Measurements from ENCODE around the gene ANKRD53. TPM values are rescaled to one million over a fixed set of nuclear protein-coding genes. Genes with fewer than 3 reads are reported as not detected.

The ANKRD53 gene
- total and polyA plus RNA-seq, 2 donors (not counting 1 experiment from before 2014, with no cell fraction given): 0.84 TPM

DNA sequence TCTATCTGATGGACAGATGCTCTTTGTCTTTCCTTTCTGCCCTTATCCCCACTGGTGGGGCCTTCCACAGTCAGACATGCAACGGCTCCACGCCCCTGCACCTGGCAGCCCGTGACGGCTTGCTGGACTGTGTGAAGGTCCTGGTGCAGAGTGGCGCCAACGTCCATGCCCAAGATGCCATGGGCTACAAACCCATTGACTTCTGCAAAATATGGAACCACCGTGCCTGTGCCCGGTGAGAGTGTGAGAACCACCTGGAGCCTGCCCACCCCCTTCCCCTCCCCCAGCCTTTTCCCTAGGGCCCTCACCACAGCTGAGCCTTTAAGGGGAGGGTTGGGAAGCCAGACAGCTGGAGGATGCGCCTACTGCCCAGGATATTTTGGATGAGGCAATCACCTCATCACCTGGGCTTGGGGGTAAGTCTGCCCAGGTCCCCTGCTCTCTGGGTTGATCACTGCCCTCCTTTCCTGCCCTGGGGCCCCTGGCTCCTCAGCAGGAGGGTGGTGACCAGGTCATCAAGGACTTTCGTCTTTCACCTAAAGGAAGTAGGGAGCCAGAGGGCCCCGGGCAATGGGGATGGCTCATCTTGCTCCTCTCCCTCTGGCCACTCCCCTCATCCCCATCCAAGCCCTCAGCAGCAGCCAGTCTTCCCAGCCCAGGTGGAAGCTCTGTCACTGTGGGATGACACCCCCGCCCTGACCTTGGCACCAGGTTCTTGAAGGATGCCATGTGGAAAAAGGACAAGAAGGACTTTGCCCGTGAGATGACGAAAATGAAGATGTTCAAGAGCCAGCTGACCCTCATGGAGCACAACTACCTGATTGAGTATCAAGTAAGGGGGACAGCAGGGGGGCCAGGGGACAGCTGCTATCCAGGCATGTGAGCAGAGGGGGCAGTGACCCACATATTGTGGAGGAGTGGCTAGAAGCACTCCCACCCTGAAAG, 3.7 kb downstream of the ANKRD53 start:
- Histone ChIP-seq H4K20me1 (ENCODE audit: control insufficient read depth, insufficient read depth, low read length, poor library complexity, severe bottlenecking) (no peaks in the 10 kb centered on the region), H3K27ac (ENCODE audit: low read length in 2 of 2) (no peak overlapping the region), H3K36me3 (replicated peaks in 1 of 2; ENCODE audit: control extremely low read depth in 1 of 2, control insufficient read depth in 1 of 2, extremely low read depth in 1 of 2, insufficient read depth in 2 of 2, low read length in 1 of 2) (peaks cover 0 to 14% of the 10 kb centered on the region in 2 experiments), H3K4me2 (replicated peaks; ENCODE audit: low read depth, low read length, poor library complexity, severe bottlenecking) (no peak overlapping the region), H3K4me1 (ENCODE audit: control insufficient read depth in 2 of 2, insufficient read depth in 2 of 2, low read length in 2 of 2) (peaks cover 19 to 27% of the 10 kb centered on the region in 2 donors), H3K27me3 (replicated peaks in 1 of 4; ENCODE audit: control extremely low read depth in 1 of 4, control insufficient read depth in 3 of 4, insufficient read depth in 4 of 4, low read length in 3 of 4) (no peaks in the 10 kb centered on the region), H3K4me3 (ENCODE audit: control extremely low read depth in 1 of 5, extremely low read depth in 1 of 5, insufficient read depth in 1 of 5, low read depth in 2 of 5, low read length in 4 of 5) (no peak overlapping the region), H3K9me3 (ENCODE audit: control extremely low read depth in 1 of 3, control insufficient read depth in 2 of 3, insufficient read depth in 1 of 3, low read length in 2 of 3) (no peaks in the 10 kb centered on the region), H3K79me2 (ENCODE audit: control insufficient read depth, insufficient read depth, low read length) (no peaks in the 10 kb centered on the region), H2AFZ (ENCODE audit: insufficient read depth, low read depth, low read length, poor library complexity, severe bottlenecking) (no peak overlapping the region), H3K9ac (ENCODE audit: low read length) (no peak overlapping the region)
- TF ChIP-seq, protein P1, sequence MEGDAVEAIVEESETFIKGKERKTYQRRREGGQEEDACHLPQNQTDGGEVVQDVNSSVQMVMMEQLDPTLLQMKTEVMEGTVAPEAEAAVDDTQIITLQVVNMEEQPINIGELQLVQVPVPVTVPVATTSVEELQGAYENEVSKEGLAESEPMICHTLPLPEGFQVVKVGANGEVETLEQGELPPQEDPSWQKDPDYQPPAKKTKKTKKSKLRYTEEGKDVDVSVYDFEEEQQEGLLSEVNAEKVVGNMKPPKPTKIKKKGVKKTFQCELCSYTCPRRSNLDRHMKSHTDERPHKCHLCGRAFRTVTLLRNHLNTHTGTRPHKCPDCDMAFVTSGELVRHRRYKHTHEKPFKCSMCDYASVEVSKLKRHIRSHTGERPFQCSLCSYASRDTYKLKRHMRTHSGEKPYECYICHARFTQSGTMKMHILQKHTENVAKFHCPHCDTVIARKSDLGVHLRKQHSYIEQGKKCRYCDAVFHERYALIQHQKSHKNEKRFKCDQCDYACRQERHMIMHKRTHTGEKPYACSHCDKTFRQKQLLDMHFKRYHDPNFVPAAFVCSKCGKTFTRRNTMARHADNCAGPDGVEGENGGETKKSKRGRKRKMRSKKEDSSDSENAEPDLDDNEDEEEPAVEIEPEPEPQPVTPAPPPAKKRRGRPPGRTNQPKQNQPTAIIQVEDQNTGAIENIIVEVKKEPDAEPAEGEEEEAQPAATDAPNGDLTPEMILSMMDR (IDR thresholded peaks at IDR 0.05): no peak
- TF ChIP-seq EZH2 (IDR thresholded peaks at IDR 0.05; ENCODE audit: borderline replicate concordance, insufficient read depth, low read depth, low read length, poor library complexity, severe bottlenecking): no peak
- intact Hi-C loops (cut with micrococcal nuclease): no loop called here
- no peak for DNase-seq
- H3K9me3 Mint-ChIP-seq (ENCODE audit: insufficient read depth): no peaks in the 10 kb centered on the region
- H3K4me3 Mint-ChIP-seq: no peak overlapping the region
- ChIA-PET POLR2A (interaction anchor here (0.6 kb wide), 1 partner anchor 36 kb away, joined by 7 read pairs; no protein-coding TSS in a partner anchor), CTCF (interaction anchor here (1.1 to 6.6 kb wide), 3 partner anchors 11 to 19 kb away, joined by 4 to 44 read pairs (median 5); no protein-coding TSS in a partner anchor)
- no peaks in the 10 kb centered on the region for H3K27me3 Mint-ChIP-seq
- H3K4me1 Mint-ChIP-seq: peaks cover 22% of the 10 kb centered on the region
- no peak overlapping the region for H3K27ac Mint-ChIP-seq
- ATAC-seq (ENCODE audit: low read depth): no peak
- WGBS (ENCODE audit: insufficient coverage): 95% methylated on average over 13 of the region's 14 CpGs

DNA sequence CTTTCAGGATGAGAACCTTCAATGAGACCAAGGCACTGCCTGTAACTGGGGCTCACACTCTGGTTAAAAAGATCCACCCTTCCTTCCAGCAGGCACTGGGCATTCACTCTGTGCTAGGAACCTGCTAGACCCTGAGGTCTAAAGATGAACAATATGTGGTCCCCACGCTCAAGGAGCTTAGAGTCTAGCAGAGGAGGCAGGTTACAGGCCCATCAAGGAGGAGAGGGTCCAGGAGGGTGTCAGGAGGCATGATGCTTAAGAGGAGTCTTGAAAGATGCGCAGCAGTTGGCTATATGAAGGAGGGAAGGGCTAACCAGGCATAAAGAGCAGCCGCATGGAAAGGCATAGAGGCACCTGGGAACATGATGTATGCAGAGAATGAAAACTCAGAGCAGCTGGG, 4.5 kb downstream of the ANKRD53 start:
- DNase-seq (no peak), ATAC-seq (ENCODE audit: low read depth) (no peak)
- Histone ChIP-seq H3K36me3 (replicated peaks in 1 of 2; ENCODE audit: control extremely low read depth in 1 of 2, control insufficient read depth in 1 of 2, extremely low read depth in 1 of 2, insufficient read depth in 2 of 2, low read length in 1 of 2) (peaks cover 0 to 20% of the 10 kb centered on the region in 2 experiments), H3K4me1 (ENCODE audit: control insufficient read depth in 2 of 2, insufficient read depth in 2 of 2, low read length in 2 of 2) (peaks cover 14 to 20% of the 10 kb centered on the region in 2 donors), H3K4me2 (replicated peaks; ENCODE audit: low read depth, low read length, poor library complexity, severe bottlenecking) (no peak overlapping the region), H3K9me3 (ENCODE audit: control extremely low read depth in 1 of 3, control insufficient read depth in 2 of 3, insufficient read depth in 1 of 3, low read length in 2 of 3) (no peaks in the 10 kb centered on the region), H3K9ac (ENCODE audit: low read length) (no peak overlapping the region), H3K4me3 (ENCODE audit: control extremely low read depth in 1 of 5, extremely low read depth in 1 of 5, insufficient read depth in 1 of 5, low read depth in 2 of 5, low read length in 4 of 5) (no peak overlapping the region), H3K27me3 (replicated peaks in 1 of 4; ENCODE audit: control extremely low read depth in 1 of 4, control insufficient read depth in 3 of 4, insufficient read depth in 4 of 4, low read length in 3 of 4) (no peaks in the 10 kb centered on the region), H3K27ac (ENCODE audit: low read length in 2 of 2) (no peak overlapping the region), H3K79me2 (ENCODE audit: control insufficient read depth, insufficient read depth, low read length) (no peaks in the 10 kb centered on the region), H4K20me1 (ENCODE audit: control insufficient read depth, insufficient read depth, low read length, poor library complexity, severe bottlenecking) (no peaks in the 10 kb centered on the region), H2AFZ (ENCODE audit: insufficient read depth, low read depth, low read length, poor library complexity, severe bottlenecking) (no peak overlapping the region)
- intact Hi-C loops (cut with micrococcal nuclease): no loop called here
- POLR2A ChIA-PET: no interaction called here
- CTCF ChIA-PET: interaction anchor here (2.5 to 6.6 kb wide), 3 partner anchors 10 to 19 kb away, joined by 5 to 44 read pairs (median 21); no protein-coding TSS in a partner anchor
- peaks cover 15% of the 10 kb centered on the region for H3K4me1 Mint-ChIP-seq
- 94% methylated on average over 3 of the region's 3 CpGs for WGBS (ENCODE audit: insufficient coverage)
- H3K9me3 Mint-ChIP-seq (ENCODE audit: insufficient read depth): no peaks in the 10 kb centered on the region
- H3K27me3 Mint-ChIP-seq: no peaks in the 10 kb centered on the region
- H3K4me3 Mint-ChIP-seq: no peak overlapping the region
- no peak overlapping the region for H3K27ac Mint-ChIP-seq
- TF ChIP-seq, protein P1 (IDR thresholded peaks at IDR 0.05): no peak
- TF ChIP-seq EZH2 (IDR thresholded peaks at IDR 0.05; ENCODE audit: borderline replicate concordance, insufficient read depth, low read depth, low read length, poor library complexity, severe bottlenecking): no peak
